HG02885 (cell line): ENCODE results near the gene MAPKAP1.

Source experiments
- ATAC-seq: cut with Tn5 transposase; IDR thresholded peaks from one replicate; pipeline ENCODE4 v1.9.1; 2021; ENCODE audit warnings: mild to moderate bottlenecking; ENCODE audit not compliant: unreplicated experiment, poor library complexity

MAPKAP1 gene

GRCh38 chr9:125612616-125613015 lies 94.4 kb downstream of the MAPKAP1 start:
- no peak for ATAC-seq

GRCh38 chr9:125611121-125611765 lies 95.8 kb downstream of the MAPKAP1 start:
- ATAC-seq: no peak

- ATAC-seq: no peak
Observed at GRCh38 chr9:125609744-125610143, 97.3 kb downstream of the MAPKAP1 start.

- ATAC-seq: no peak
Observed at GRCh38 chr9:125608489-125609224, 98.4 kb downstream of the MAPKAP1 start.

- ATAC-seq: no peak
Observed at GRCh38 chr9:125604196-125604595, 102.8 kb downstream of the MAPKAP1 start.

GRCh38 chr9:125603478-125604021 lies 103.5 kb downstream of the MAPKAP1 start:
- ATAC-seq: no peak

- no peak for ATAC-seq
Observed at GRCh38 chr9:125601961-125602360, 105.0 kb downstream of the MAPKAP1 start.

- ATAC-seq: no peak
Observed at GRCh38 chr9:125600194-125600593, 106.8 kb downstream of the MAPKAP1 start.

GRCh38 chr9:125594223-125594610 lies 112.8 kb downstream of the MAPKAP1 start:
- no peak for ATAC-seq

GRCh38 chr9:125593581-125594222 lies 113.3 kb downstream of the MAPKAP1 start:
- no peak for ATAC-seq

- no peak for ATAC-seq
Observed at GRCh38 chr9:125591888-125592287, 115.1 kb downstream of the MAPKAP1 start.

- no peak for ATAC-seq
Observed at GRCh38 chr9:125591245-125591644, 115.8 kb downstream of the MAPKAP1 start.

GRCh38 chr9:125589287-125589686 lies 117.7 kb downstream of the MAPKAP1 start:
- ATAC-seq: no peak

GRCh38 chr9:125587819-125588460 lies 119.1 kb downstream of the MAPKAP1 start:
- ATAC-seq: no peak

- ATAC-seq: no peak
Observed at GRCh38 chr9:125586172-125586511, 120.9 kb downstream of the MAPKAP1 start.

GRCh38 chr9:125585503-125586171 lies 121.4 kb downstream of the MAPKAP1 start:
- ATAC-seq: no peak

GRCh38 chr9:125580701-125581286 lies 126.2 kb downstream of the MAPKAP1 start:
- no peak for ATAC-seq

GRCh38 chr9:125579030-125579932 lies 127.7 kb downstream of the MAPKAP1 start:
- no peak for ATAC-seq
